GM21825 (cell line): ENCODE results near the gene MCTS1.
"Not testable (repeated sequence)": the region's sequence is repeated elsewhere in the genome, so short reads cannot be mapped to it uniquely, and the experiment has no call there.

Source experiments
- ATAC-seq: cut with Tn5 transposase; IDR thresholded peaks from one replicate; pipeline ENCODE4 v1.9.1; 2021; ENCODE audit warnings: mild to moderate bottlenecking, moderate library complexity; ENCODE audit not compliant: unreplicated experiment

MCTS1 gene

GRCh38 chrX:120603707-120604360, at the start of gene MCTS1:
Gene MCTS1 (plus strand): TSS chrX:120604101. CDS start chrX:120604237, 136 bp downstream.
- peak; percentile 90 for ATAC-seq

- no peak for ATAC-seq
Measured at GRCh38 chrX:120556251-120556650, 47.6 kb upstream of the MCTS1 start.

GRCh38 chrX:120559804-120560203, 44.1 kb upstream of the MCTS1 start:
- ATAC-seq: no peak

GRCh38 chrX:120560405-120560841, 43.5 kb upstream of the MCTS1 start:
- peak; percentile 32 for ATAC-seq

- peak; percentile 79 for ATAC-seq
Measured at GRCh38 chrX:120560842-120561633, 42.9 kb upstream of the MCTS1 start, which contains the start of gene CUL4B. Gene CUL4B (minus strand): TSS chrX:120560962. CDS start chrX:120560638, 324 bp downstream.

- ATAC-seq: no peak
Measured at GRCh38 chrX:120561634-120562568, 42.0 kb upstream of the MCTS1 start.

GRCh38 chrX:120562569-120562926, 41.4 kb upstream of the MCTS1 start:
- no peak for ATAC-seq

- no peak for ATAC-seq
Measured at GRCh38 chrX:120564925-120565324, 39.0 kb upstream of the MCTS1 start.

GRCh38 chrX:120566817-120567216, 37.1 kb upstream of the MCTS1 start:
- ATAC-seq: no peak

GRCh38 chrX:120568035-120568434, 35.9 kb upstream of the MCTS1 start:
- ATAC-seq: no peak

GRCh38 chrX:120568609-120569008, 35.3 kb upstream of the MCTS1 start:
- no peak for ATAC-seq

- no peak for ATAC-seq
Measured at GRCh38 chrX:120570011-120570600, 33.8 kb upstream of the MCTS1 start.

GRCh38 chrX:120573806-120574205, 30.1 kb upstream of the MCTS1 start:
- not testable (repeated sequence) for ATAC-seq

- no peak for ATAC-seq
Measured at GRCh38 chrX:120575379-120576114, 28.4 kb upstream of the MCTS1 start.

GRCh38 chrX:120585702-120586101, 18.2 kb upstream of the MCTS1 start:
- no peak for ATAC-seq

- ATAC-seq: peak; percentile 61
Measured at GRCh38 chrX:120604361-120604782, 471 bp downstream of the MCTS1 start.

- ATAC-seq: no peak
Measured at GRCh38 chrX:120612086-120612485, 8.2 kb downstream of the MCTS1 start.

GRCh38 chrX:120614816-120615215, 10.9 kb downstream of the MCTS1 start:
- ATAC-seq: no peak

- ATAC-seq: no peak
Measured at GRCh38 chrX:120617996-120618630, 14.2 kb downstream of the MCTS1 start.

- ATAC-seq: no peak
Measured at GRCh38 chrX:120625371-120625770, 21.5 kb downstream of the MCTS1 start.
